Urinary bladder (tissue), 4 donors: ENCODE measurements around the gene RNASEL. TPM values are rescaled to one million over a fixed set of nuclear protein-coding genes. Genes with fewer than 3 reads are reported as not detected.

Experiments used
- DNase-seq: peaks from one replicate; pipeline ENCODE4 v3.0.0-alpha.2; 2015; ENCODE audit errors: extremely low spot score
- H3K27ac ChIP-seq: one replicate; pipeline ENCODE4 v1.5.1; 2013; ENCODE audit warnings: low read depth, mild to moderate bottlenecking, moderate library complexity
- H3K36me3 ChIP-seq: one replicate; pipeline ENCODE4 v1.6.1; 2013; ENCODE audit warnings: mild to moderate bottlenecking, moderate library complexity; ENCODE audit not compliant: insufficient read depth
- H3K4me1 ChIP-seq: one replicate; pipeline ENCODE4 v1.6.1; 2013; ENCODE audit warnings: mild to moderate bottlenecking, moderate library complexity; ENCODE audit not compliant: insufficient read depth
- H3K4me3 ChIP-seq: one replicate; pipeline ENCODE4 v1.5.1; 2013; ENCODE audit warnings: low read depth, low read length
- WGBS: extraction: QIAGEN DNeasy Blood & Tissue Kit; methylation state at CpG from one replicate; pipeline ENCODE4 v1.1.7; 2013; 5-methylcytosine and 5-hydroxymethylcytosine counted together
- polyA plus RNA-seq: library from polyadenylated mRNA; stranded (reverse); fragments of 200-250 nt; gene quantifications from one replicate; pipeline ENCODE4 v1.2.3, GENCODE V29; 2013
- total RNA-seq: library from RNA; depleted of rRNA; stranded (reverse); fragments of >200 nt; gene quantifications from one replicate; pipeline ENCODE4 v1.2.3, GENCODE V29; 2014
- donor health status: healthy with polysubstance abuse.
- donor health status: healthy.

The RNASEL gene
- total and polyA plus RNA-seq, 2 donors, result 10.7 to 17.2 TPM

- Histone ChIP-seq H3K4me3 (peak overlapping the region; percentile 42), H3K36me3 (no peaks in the 10 kb centered on the region), H3K4me1 (peaks cover 1% of the 10 kb centered on the region), H3K27ac (peak overlapping the region; percentile 57)
- WGBS, result 2% methylated on average over 56 of the region's 56 CpGs
- peak; percentile 64 for DNase-seq
Measured at GRCh38 chr1:182614796-182615454, 25.9 kb upstream of the RNASEL start.

- H3K36me3 ChIP-seq, result no peaks in the 10 kb centered on the region
- no peak for DNase-seq
- 83% methylated on average over 8 of the region's 8 CpGs for WGBS
- no peak overlapping the region for H3K4me3 ChIP-seq
- H3K27ac ChIP-seq, result no peak overlapping the region
- peaks cover 1% of the 10 kb centered on the region for H3K4me1 ChIP-seq
Measured at GRCh38 chr1:182611787-182612186, 22.7 kb upstream of the RNASEL start.

- no peaks in the 10 kb centered on the region for H3K36me3 ChIP-seq
- DNase-seq, result no peak
- H3K4me3 ChIP-seq, result no peak overlapping the region
- 75% methylated on average over 1 of the region's 1 CpG for WGBS
- H3K27ac ChIP-seq, result no peak overlapping the region
- peaks cover 1% of the 10 kb centered on the region for H3K4me1 ChIP-seq
Measured at GRCh38 chr1:182611326-182611725, 22.3 kb upstream of the RNASEL start.

GRCh38 chr1:182610606-182611194 lies 21.6 kb upstream of the RNASEL start:
- H3K27ac ChIP-seq, result no peak overlapping the region
- no peak for DNase-seq
- H3K4me3 ChIP-seq, result no peak overlapping the region
- peaks cover 1% of the 10 kb centered on the region for H3K4me1 ChIP-seq
- no peaks in the 10 kb centered on the region for H3K36me3 ChIP-seq
- 72% methylated on average over 6 of the region's 6 CpGs for WGBS

- H3K27ac ChIP-seq, result no peak overlapping the region
- no peak for DNase-seq
- 82% methylated on average over 9 of the region's 9 CpGs for WGBS
Measured at GRCh38 chr1:182608845-182609610, 20.0 kb upstream of the RNASEL start.

GRCh38 chr1:182608236-182608635 lies 19.2 kb upstream of the RNASEL start:
- H3K4me1 ChIP-seq, result no peaks in the 10 kb centered on the region
- no peak overlapping the region for H3K4me3 ChIP-seq
- DNase-seq, result no peak
- 88% methylated on average over 2 of the region's 2 CpGs for WGBS
- H3K36me3 ChIP-seq, result no peaks in the 10 kb centered on the region
- no peak overlapping the region for H3K27ac ChIP-seq

More at GRCh38 chr1:182608845-182609610, 20.0 kb upstream of the RNASEL start:
- Histone ChIP-seq H3K4me3 (no peak overlapping the region), H3K36me3 (no peaks in the 10 kb centered on the region), H3K4me1 (no peaks in the 10 kb centered on the region)

- DNase-seq, result no peak
- no peak overlapping the region for H3K27ac ChIP-seq
- no peak overlapping the region for H3K4me3 ChIP-seq
- H3K36me3 ChIP-seq, result no peaks in the 10 kb centered on the region
- no peaks in the 10 kb centered on the region for H3K4me1 ChIP-seq
- 81% methylated on average over 1 of the region's 1 CpG for WGBS
Measured at GRCh38 chr1:182607566-182607965, 18.5 kb upstream of the RNASEL start.

- 5% methylated on average over 44 of the region's 44 CpGs for WGBS
Measured at GRCh38 chr1:182604175-182605164, 15.4 kb upstream of the RNASEL start, which contains the start of gene RGS16. Gene RGS16 (minus strand): TSS chr1:182604389. CDS start chr1:182604259, 130 bp downstream.

GRCh38 chr1:182603646-182604174 lies 14.7 kb upstream of the RNASEL start:
- H3K27ac ChIP-seq, result no peak overlapping the region
- peak overlapping the region; percentile 37 for H3K4me3 ChIP-seq
- no peaks in the 10 kb centered on the region for H3K4me1 ChIP-seq
- 2% methylated on average over 12 of the region's 12 CpGs for WGBS
- no peaks in the 10 kb centered on the region for H3K36me3 ChIP-seq
- DNase-seq, result no peak

More at GRCh38 chr1:182604175-182605164, 15.4 kb upstream of the RNASEL start, which contains the start of gene RGS16:
- Histone ChIP-seq H3K36me3 (no peaks in the 10 kb centered on the region), H3K4me1 (no peaks in the 10 kb centered on the region), H3K4me3 (peak within 1 kb of the TSS; percentile 37), H3K27ac (no peak within 1 kb of the TSS)
- DNase-seq, result peak; percentile 69

- 49% methylated on average over 10 of the region's 10 CpGs for WGBS
- H3K36me3 ChIP-seq, result no peaks in the 10 kb centered on the region
- no peak for DNase-seq
- no peak overlapping the region for H3K27ac ChIP-seq
- peak overlapping the region; percentile 37 for H3K4me3 ChIP-seq
- no peaks in the 10 kb centered on the region for H3K4me1 ChIP-seq
Measured at GRCh38 chr1:182602935-182603645, 14.0 kb upstream of the RNASEL start.

- no peak for DNase-seq
- H3K4me1 ChIP-seq, result no peaks in the 10 kb centered on the region
- no peak overlapping the region for H3K4me3 ChIP-seq
- no peaks in the 10 kb centered on the region for H3K36me3 ChIP-seq
- no peak overlapping the region for H3K27ac ChIP-seq
- WGBS, result 83% methylated on average over 4 of the region's 4 CpGs
Measured at GRCh38 chr1:182601913-182602312, 12.9 kb upstream of the RNASEL start.

- Histone ChIP-seq H3K4me1 (no peaks in the 10 kb centered on the region), H3K27ac (no peak overlapping the region), H3K4me3 (no peak overlapping the region), H3K36me3 (no peaks in the 10 kb centered on the region)
- DNase-seq, result no peak
- 20% methylated on average over 6 of the region's 6 CpGs for WGBS
Measured at GRCh38 chr1:182601416-182601786, 12.3 kb upstream of the RNASEL start.
